ENCODE measurements around the gene RRAGD. TPM values are rescaled to one million over a fixed set of nuclear protein-coding genes. Genes with fewer than 3 reads are reported as not detected.

Gene RRAGD
- total and polyA plus RNA-seq, 4 donors = 3.2 to 17.8 (median 12.8) TPM

DNA sequence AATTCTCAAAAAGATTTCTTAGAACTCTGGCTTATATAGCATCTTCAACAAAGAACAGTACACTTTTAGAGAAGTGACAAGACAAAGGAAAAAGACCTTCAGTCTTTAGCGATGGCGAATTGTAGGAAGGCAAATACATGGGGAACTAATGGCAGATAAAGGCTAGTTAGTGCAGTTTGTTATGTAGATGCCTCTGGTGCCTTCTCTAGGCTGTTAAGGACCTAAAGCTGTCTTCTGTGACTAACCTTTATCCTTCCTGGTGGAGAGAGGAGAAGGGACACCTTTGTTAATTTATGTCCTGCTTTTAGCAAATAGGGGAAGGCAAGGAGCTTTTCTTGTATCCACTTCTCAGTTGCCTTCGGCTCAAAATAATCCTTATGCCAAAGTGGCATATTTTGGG lies 28.1 kb upstream of the RRAGD start:
- Histone ChIP-seq H3K36me3 (ENCODE audit: control insufficient read depth in 1 of 2, insufficient read depth in 2 of 2, low read length in 1 of 2) (no peaks in the 10 kb centered on the region), H3K4me1 (ENCODE audit: control insufficient read depth in 1 of 2, insufficient read depth in 2 of 2, low read length in 2 of 2) (peaks cover 0 to 5% of the 10 kb centered on the region in 2 donors), H3K27me3 (ENCODE audit: control insufficient read depth in 1 of 2, insufficient read depth in 2 of 2, low read length in 1 of 2) (no peaks in the 10 kb centered on the region), H3K9me3 (ENCODE audit: control insufficient read depth, low read length) (no peaks in the 10 kb centered on the region), H3K27ac (ENCODE audit: low read depth in 1 of 2, low read length in 2 of 2) (no peak overlapping the region), H3K4me3 (ENCODE audit: low read length in 2 of 2) (no peak overlapping the region)
- intact Hi-C loops (cut with DNase I) = no loop called here
- DNase-seq = no peak
- 95 to 97% methylated on average over 3 of the region's 3 CpGs for WGBS, 2 donors
- ATAC-seq (ENCODE audit: low FRiP score) = no peak

DNA sequence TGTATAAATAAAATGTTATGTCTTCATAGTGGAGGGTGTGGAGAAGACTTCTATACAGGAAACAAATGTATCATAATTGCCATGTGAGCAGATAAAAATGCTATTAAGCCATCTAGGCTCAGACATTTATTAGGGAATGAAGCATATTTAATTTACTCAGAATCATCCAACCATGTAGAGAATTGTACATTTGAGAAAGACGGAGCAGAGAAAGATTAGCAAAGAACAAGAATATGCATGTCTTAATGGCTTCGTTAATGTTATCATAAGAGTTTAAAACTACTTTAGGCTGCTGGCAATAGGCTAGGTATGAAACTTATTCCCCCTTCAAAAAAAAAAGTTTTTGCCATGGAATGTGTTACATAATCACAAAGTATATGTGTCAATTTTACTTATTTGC lies 26.9 kb upstream of the RRAGD start:
- intact Hi-C loops (cut with DNase I) = no loop called here
- no peaks in the 10 kb centered on the region for H3K27me3 ChIP-seq (ENCODE audit: control insufficient read depth in 1 of 2, insufficient read depth in 2 of 2, low read length in 1 of 2)
- DNase-seq (no peak), ATAC-seq (ENCODE audit: low FRiP score) (no peak)
- WGBS, 2 donors = 87 to 91% methylated on average over 2 of the region's 2 CpGs
- H3K36me3 ChIP-seq (ENCODE audit: control insufficient read depth in 1 of 2, insufficient read depth in 2 of 2, low read length in 1 of 2) = no peaks in the 10 kb centered on the region
- H3K9me3 ChIP-seq (ENCODE audit: control insufficient read depth, low read length) = no peaks in the 10 kb centered on the region
- peaks cover 1 to 10% of the 10 kb centered on the region in 2 donors for H3K4me1 ChIP-seq (ENCODE audit: control insufficient read depth in 1 of 2, insufficient read depth in 2 of 2, low read length in 2 of 2)
- H3K27ac ChIP-seq (ENCODE audit: low read depth in 1 of 2, low read length in 2 of 2) = no peak overlapping the region
- H3K4me3 ChIP-seq (ENCODE audit: low read length in 2 of 2) = no peak overlapping the region

DNA sequence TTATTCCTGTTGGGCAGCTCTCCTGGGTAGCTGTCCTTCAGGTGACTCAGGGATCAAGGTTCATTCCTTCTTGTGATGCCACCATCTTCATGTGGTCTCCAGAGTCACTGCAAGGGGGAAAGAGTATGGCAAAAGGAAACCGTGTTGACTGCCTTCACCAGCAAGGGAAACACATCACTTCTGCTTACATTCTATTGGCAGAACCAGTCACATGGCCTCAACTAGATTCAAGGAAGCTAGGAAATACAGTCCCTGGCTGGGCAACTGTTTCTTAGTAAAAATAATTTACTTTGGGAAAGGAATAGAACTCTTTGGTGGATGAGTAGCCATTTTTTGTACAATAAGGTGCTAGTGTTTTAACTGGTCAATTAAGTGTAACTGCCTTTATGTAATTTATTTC lies 26.2 kb upstream of the RRAGD start:
- 66 to 86% methylated on average over 1 of the region's 1 CpG for WGBS, 2 donors
- Histone ChIP-seq H3K36me3 (ENCODE audit: control insufficient read depth in 1 of 2, insufficient read depth in 2 of 2, low read length in 1 of 2) (no peaks in the 10 kb centered on the region), H3K27ac (ENCODE audit: low read depth in 1 of 2, low read length in 2 of 2) (no peak overlapping the region), H3K27me3 (ENCODE audit: control insufficient read depth in 1 of 2, insufficient read depth in 2 of 2, low read length in 1 of 2) (no peaks in the 10 kb centered on the region), H3K4me3 (ENCODE audit: low read length in 2 of 2) (no peak overlapping the region), H3K9me3 (ENCODE audit: control insufficient read depth, low read length) (no peaks in the 10 kb centered on the region), H3K4me1 (ENCODE audit: control insufficient read depth in 1 of 2, insufficient read depth in 2 of 2, low read length in 2 of 2) (peaks cover 1 to 7% of the 10 kb centered on the region in 2 donors)
- ATAC-seq (ENCODE audit: low FRiP score) (no peak), DNase-seq (no peak)
- intact Hi-C loops (cut with DNase I) = no loop called here

DNA sequence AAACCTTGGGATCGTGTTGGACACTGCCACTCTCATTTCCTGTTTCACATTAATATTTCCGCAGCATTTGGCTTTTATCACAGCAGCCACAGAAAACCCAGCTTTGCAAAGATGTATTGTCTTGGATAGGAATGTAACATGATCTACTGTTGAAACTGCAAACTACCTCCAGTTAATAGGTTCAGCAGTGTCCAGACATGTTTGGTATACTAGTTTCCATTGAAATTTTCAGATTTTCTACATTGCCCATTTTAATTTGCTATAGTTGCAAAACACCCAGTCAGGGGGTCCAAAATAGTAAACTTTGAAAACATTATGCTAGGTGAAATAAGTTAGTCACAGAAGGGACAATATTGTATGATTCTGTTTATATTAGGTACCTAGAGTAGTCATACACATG lies 24.2 kb upstream of the RRAGD start:
- WGBS, 2 donors = 9 to 12% methylated on average over 2 of the region's 2 CpGs
- intact Hi-C loops (cut with DNase I) = no loop called here
- H3K27ac ChIP-seq (ENCODE audit: low read depth in 1 of 2, low read length in 2 of 2) = no peak overlapping the region

DNA sequence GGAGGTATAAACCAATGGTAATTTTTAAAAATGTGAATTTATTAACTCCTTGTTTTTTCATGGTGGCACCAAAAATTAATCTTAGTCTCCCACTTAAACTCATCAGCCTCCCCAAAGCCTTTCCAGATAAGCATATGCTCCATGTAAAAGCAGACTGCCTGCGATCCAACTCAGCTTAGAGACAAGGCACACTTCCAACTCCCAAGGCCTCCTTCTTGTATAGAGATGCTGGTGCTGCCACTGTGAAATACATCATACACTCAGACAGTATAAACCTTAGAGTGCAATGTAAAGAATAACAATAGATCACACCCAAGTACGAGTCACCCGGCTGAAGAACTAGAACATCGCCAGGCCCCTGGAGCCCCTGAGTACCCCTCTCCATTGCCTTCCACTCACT lies 22.9 kb upstream of the RRAGD start:
- 66% methylated on average over 4 of the region's 4 CpGs for WGBS, 2 donors
- H3K27me3 ChIP-seq (ENCODE audit: control insufficient read depth in 1 of 2, insufficient read depth in 2 of 2, low read length in 1 of 2) = no peaks in the 10 kb centered on the region
- H3K4me1 ChIP-seq (ENCODE audit: control insufficient read depth in 1 of 2, insufficient read depth in 2 of 2, low read length in 2 of 2) = peaks cover 1 to 5% of the 10 kb centered on the region in 2 donors
- H3K36me3 ChIP-seq (ENCODE audit: control insufficient read depth in 1 of 2, insufficient read depth in 2 of 2, low read length in 1 of 2) = no peaks in the 10 kb centered on the region
- H3K9me3 ChIP-seq (ENCODE audit: control insufficient read depth, low read length) = no peaks in the 10 kb centered on the region
- H3K4me3 ChIP-seq (ENCODE audit: low read length in 2 of 2) = no peak overlapping the region
- intact Hi-C loops (cut with DNase I) = loop anchor here in 1 of 2 donors (5.0 kb wide), 1 partner anchor 162 kb away; no protein-coding TSS in a partner anchor
- DNase-seq = no peak
- no peak for ATAC-seq (ENCODE audit: low FRiP score)
- no peak overlapping the region for H3K27ac ChIP-seq (ENCODE audit: low read depth in 1 of 2, low read length in 2 of 2)

More for the DNA sequence above, 24.2 kb upstream of the RRAGD start:
- no peaks in the 10 kb centered on the region for H3K36me3 ChIP-seq (ENCODE audit: control insufficient read depth in 1 of 2, insufficient read depth in 2 of 2, low read length in 1 of 2)
- no peak overlapping the region for H3K4me3 ChIP-seq (ENCODE audit: low read length in 2 of 2)
- peaks cover 1 to 5% of the 10 kb centered on the region in 2 donors for H3K4me1 ChIP-seq (ENCODE audit: control insufficient read depth in 1 of 2, insufficient read depth in 2 of 2, low read length in 2 of 2)
- DNase-seq (no peak), ATAC-seq (ENCODE audit: low FRiP score) (no peak)
- no peaks in the 10 kb centered on the region for H3K9me3 ChIP-seq (ENCODE audit: control insufficient read depth, low read length)
- no peaks in the 10 kb centered on the region for H3K27me3 ChIP-seq (ENCODE audit: control insufficient read depth in 1 of 2, insufficient read depth in 2 of 2, low read length in 1 of 2)

DNA sequence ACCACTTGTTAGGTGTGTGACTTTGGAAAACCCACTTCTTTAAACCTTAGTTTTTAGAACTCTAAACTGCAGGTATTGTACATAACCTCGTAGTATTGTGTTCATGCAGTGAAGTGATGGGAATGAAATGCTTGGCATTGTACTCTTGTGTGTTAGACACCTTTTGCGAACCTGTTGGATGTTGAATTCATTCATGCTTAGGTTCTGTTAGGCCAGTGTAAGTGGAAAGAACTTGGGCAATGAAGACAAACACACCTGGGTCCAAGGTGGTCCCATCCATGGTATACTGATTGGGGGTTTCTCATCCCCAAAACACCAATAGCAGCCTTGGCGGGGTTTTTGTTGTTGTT lies 22.1 kb upstream of the RRAGD start:
- Histone ChIP-seq H3K36me3 (ENCODE audit: control insufficient read depth in 1 of 2, insufficient read depth in 2 of 2, low read length in 1 of 2) (no peaks in the 10 kb centered on the region), H3K4me3 (ENCODE audit: low read length in 2 of 2) (peak overlapping the region; percentile 77 to 84), H3K4me1 (ENCODE audit: control insufficient read depth in 1 of 2, insufficient read depth in 2 of 2, low read length in 2 of 2) (peaks cover 1 to 5% of the 10 kb centered on the region in 2 donors), H3K9me3 (ENCODE audit: control insufficient read depth, low read length) (no peaks in the 10 kb centered on the region), H3K27ac (ENCODE audit: low read depth in 1 of 2, low read length in 2 of 2) (no peak overlapping the region), H3K27me3 (ENCODE audit: control insufficient read depth in 1 of 2, insufficient read depth in 2 of 2, low read length in 1 of 2) (no peaks in the 10 kb centered on the region)
- ATAC-seq (ENCODE audit: low FRiP score) (no peak), DNase-seq (no peak)
- WGBS, 2 donors = 66 to 70% methylated on average over 3 of the region's 3 CpGs
- intact Hi-C loops (cut with DNase I) = loop anchor here in 1 of 2 donors (5.0 kb wide), 1 partner anchor 163 kb away; no protein-coding TSS in a partner anchor

DNA sequence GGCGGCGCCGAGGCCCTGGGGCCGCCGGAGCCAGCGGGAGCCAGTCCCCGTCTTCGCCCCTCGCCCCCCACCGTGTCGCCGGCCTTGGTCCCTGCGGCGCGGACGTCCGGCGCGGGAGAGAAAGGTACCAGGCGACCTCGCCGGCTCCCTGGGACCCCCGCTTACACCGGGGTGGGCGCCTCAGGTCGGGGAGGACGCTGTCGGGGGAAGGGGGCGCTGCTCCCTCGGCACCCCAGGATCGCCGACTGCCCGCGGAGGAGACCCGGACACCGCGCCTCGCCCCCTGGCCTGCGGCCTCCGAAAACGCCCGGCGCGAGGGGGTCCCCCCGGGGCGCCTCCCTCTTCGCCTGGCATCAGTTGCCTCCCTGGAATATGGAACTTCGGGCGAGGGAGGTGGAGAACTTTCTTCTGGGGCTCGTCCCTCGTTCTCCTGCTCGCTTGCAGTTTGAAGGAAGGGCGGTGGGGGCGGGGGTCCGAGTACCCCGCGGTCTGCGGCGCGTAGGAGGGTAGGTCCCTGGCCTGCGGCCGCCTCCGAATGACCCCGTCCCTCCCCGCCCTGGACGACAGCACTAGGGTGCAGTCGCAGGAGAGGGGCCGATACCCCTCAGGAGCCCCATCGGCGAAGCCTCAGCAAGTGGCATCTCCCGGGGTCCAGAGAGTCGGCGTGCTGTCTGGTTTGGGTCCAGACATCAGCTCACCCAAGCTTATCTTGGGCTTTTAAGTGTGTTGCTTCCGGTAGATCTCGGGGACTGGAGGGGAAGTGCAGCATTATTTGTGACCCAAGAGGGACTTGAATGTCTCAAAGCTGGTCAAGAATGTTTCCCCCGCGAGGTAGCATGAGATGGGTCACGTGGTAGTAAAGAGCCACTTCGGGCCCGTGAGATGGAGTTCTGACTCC lies 21.4 kb upstream of the RRAGD start:
- ATAC-seq (ENCODE audit: low FRiP score) (peak; percentile 34), DNase-seq (peak; percentile 59 to 79)
- 0% methylated on average over 51 to 80 of the region's 80 CpGs for WGBS, 2 donors
- intact Hi-C loops (cut with DNase I) = loop anchor here (2.0 to 5.0 kb wide), 2 partner anchors 164 to 165 kb away; no protein-coding TSS in a partner anchor
- Histone ChIP-seq H3K4me3 (ENCODE audit: low read length in 2 of 2) (peak overlapping the region; percentile 77 to 84), H3K4me1 (ENCODE audit: control insufficient read depth in 1 of 2, insufficient read depth in 2 of 2, low read length in 2 of 2) (peaks cover 1 to 5% of the 10 kb centered on the region in 2 donors), H3K36me3 (ENCODE audit: control insufficient read depth in 1 of 2, insufficient read depth in 2 of 2, low read length in 1 of 2) (no peaks in the 10 kb centered on the region), H3K27me3 (ENCODE audit: control insufficient read depth in 1 of 2, insufficient read depth in 2 of 2, low read length in 1 of 2) (no peaks in the 10 kb centered on the region), H3K9me3 (ENCODE audit: control insufficient read depth, low read length) (no peaks in the 10 kb centered on the region), H3K27ac (ENCODE audit: low read depth in 1 of 2, low read length in 2 of 2) (peak overlapping the region in 1 of 2 donors; percentile 60)

DNA sequence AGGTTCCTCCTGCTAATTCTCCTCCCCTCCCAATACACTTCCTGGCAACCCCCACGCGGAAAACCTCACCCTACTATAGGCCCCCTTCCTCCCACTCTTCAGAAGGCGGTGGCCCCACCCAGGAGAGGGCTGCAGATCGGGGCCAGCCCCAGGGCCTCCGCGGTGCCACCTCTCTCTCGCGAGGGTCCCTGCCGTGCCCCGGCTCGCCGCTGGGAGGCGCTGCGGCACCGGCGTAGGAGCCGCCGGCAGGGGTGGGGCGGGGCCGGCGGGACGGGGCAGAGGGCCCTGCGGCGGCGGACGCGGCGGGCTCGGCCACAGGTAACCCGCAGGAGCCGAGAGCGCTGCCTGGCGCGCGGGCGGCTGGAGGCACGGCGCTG lies 20.8 kb upstream of the RRAGD start, which contains the start of gene ANKRD6:
ANKRD6 (plus strand) TSS at position 278 of the 377 bp plus-strand sequence. CDS start 133,825 bp downstream, outside the sequence.
- Histone ChIP-seq H3K4me3 (ENCODE audit: low read length in 2 of 2) (peak within 1 kb of the TSS; percentile 77 to 84), H3K27ac (ENCODE audit: low read depth in 1 of 2, low read length in 2 of 2) (peak within 1 kb of the TSS in 1 of 2 donors; percentile 60), H3K4me1 (ENCODE audit: control insufficient read depth in 1 of 2, insufficient read depth in 2 of 2, low read length in 2 of 2) (peaks cover 1 to 5% of the 10 kb centered on the region in 2 donors), H3K36me3 (ENCODE audit: control insufficient read depth in 1 of 2, insufficient read depth in 2 of 2, low read length in 1 of 2) (no peaks in the 10 kb centered on the region), H3K27me3 (ENCODE audit: control insufficient read depth in 1 of 2, insufficient read depth in 2 of 2, low read length in 1 of 2) (no peaks in the 10 kb centered on the region), H3K9me3 (ENCODE audit: control insufficient read depth, low read length) (no peaks in the 10 kb centered on the region)
- peak; percentile 97 for ATAC-seq (ENCODE audit: low FRiP score)
- DNase-seq = peak; percentile 78 to 94
- WGBS, 2 donors = 0 to 1% methylated on average over 27 to 38 of the region's 38 CpGs
- intact Hi-C loops (cut with DNase I) = loop anchor here (1.0 to 5.0 kb wide), 3 partner anchors 164 to 177 kb away; no protein-coding TSS in a partner anchor

All from aorta (tissue), 5 donors.